Measurements from ENCODE around the gene COG5. TPM values are rescaled to one million over a fixed set of nuclear protein-coding genes. Genes with fewer than 3 reads are reported as not detected.
A peak's percentile ranks its signal among the peaks of the same experiment; 100 is the strongest.

Gene COG5
- total RNA-seq, 1 experiment from 2014 or later: 43.9 TPM

DNA sequence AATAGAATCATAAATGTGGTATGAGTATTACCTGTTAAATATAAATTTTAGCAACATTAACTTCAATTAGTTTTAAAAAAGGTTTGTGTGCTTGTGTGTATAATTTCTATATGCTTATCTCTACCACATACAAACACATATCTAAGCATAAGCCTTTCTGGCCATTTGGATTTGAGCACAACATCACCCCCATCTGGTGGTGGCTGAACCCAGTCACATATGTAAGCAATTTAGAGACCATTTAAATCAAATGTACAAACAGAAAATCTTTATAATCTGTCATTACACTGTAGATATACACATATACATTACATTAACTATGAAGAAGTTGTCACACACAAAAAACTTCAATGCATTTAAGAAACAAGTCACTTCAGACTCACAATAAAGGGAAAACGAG is 62.1 kb downstream of the COG5 start:
- POLR2A ChIA-PET: no interaction called here
- Histone ChIP-seq H3K27me3 (replicated peaks; ENCODE audit: control insufficient read depth, insufficient read depth, low read length) (no peaks in the 10 kb centered on the region), H3K4me3 (ENCODE audit: low read depth, low read length) (no peak overlapping the region), H3K4me1 (peaks cover 10% of the 10 kb centered on the region), H3K36me3 (ENCODE audit: control insufficient read depth, insufficient read depth, low read length) (no peaks in the 10 kb centered on the region), H3K9me3 (no peaks in the 10 kb centered on the region)
- BruUV-seq (replicated peaks): no TSS peak
- TF ChIP-seq, protein P1, sequence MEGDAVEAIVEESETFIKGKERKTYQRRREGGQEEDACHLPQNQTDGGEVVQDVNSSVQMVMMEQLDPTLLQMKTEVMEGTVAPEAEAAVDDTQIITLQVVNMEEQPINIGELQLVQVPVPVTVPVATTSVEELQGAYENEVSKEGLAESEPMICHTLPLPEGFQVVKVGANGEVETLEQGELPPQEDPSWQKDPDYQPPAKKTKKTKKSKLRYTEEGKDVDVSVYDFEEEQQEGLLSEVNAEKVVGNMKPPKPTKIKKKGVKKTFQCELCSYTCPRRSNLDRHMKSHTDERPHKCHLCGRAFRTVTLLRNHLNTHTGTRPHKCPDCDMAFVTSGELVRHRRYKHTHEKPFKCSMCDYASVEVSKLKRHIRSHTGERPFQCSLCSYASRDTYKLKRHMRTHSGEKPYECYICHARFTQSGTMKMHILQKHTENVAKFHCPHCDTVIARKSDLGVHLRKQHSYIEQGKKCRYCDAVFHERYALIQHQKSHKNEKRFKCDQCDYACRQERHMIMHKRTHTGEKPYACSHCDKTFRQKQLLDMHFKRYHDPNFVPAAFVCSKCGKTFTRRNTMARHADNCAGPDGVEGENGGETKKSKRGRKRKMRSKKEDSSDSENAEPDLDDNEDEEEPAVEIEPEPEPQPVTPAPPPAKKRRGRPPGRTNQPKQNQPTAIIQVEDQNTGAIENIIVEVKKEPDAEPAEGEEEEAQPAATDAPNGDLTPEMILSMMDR (IDR thresholded peaks at IDR 0.05; ENCODE audit: insufficient read depth in 1 of 2, low read depth in 1 of 2, low read length in 1 of 2, severe bottlenecking in 1 of 2, unreplicated experiment in 1 of 2): peak; percentile 12 to 49
- H3K27ac Mint-ChIP-seq (ENCODE audit: unreplicated experiment): no peak overlapping the region
- no peaks in the 10 kb centered on the region for H3K9me3 Mint-ChIP-seq (ENCODE audit: unreplicated experiment)
- DNase-seq: peak in 1 of 2 experiments; percentile 38
- H3K27me3 Mint-ChIP-seq (ENCODE audit: insufficient read depth, unreplicated experiment): no peaks in the 10 kb centered on the region
- H3K4me1 Mint-ChIP-seq (ENCODE audit: low read depth, unreplicated experiment): no peaks in the 10 kb centered on the region
- peaks cover 17% of the 10 kb centered on the region for H3K36me3 Mint-ChIP-seq (ENCODE audit: insufficient read depth, unreplicated experiment)
- intact Hi-C loops (cut with micrococcal nuclease; ENCODE audit: unreplicated experiment): loop anchor here (1.0 to 2.0 kb wide), 2 partner anchors 38 to 299 kb away; no protein-coding TSS in a partner anchor
- CTCF ChIA-PET: interaction anchor here (1.5 kb wide), 1 partner anchor 38 kb away, joined by 7 read pairs; no protein-coding TSS in a partner anchor
- H3K4me3 Mint-ChIP-seq (ENCODE audit: unreplicated experiment): no peak overlapping the region

DNA sequence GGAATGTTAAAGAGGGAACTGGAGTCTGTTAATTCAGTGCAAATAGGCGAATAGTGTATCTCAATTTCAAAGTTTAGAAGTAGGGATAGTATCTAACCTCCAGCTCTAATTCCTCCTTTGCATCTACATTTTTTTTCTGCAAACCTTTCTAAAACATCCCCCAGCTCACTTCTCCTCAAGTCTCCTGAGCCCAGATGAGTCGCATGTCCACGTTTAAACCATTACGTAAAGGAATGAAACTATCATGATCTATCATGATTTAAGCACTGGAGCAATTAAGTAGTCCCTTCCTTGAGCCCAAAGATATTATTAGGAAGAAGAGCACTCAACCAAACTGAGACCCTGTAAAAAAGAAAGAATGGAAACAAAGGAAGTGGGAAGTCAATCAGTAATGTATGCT is 64.0 kb downstream of the COG5 start:
- Mint-ChIP-seq H3K4me3 (ENCODE audit: unreplicated experiment) (no peak overlapping the region), H3K9me3 (ENCODE audit: unreplicated experiment) (no peaks in the 10 kb centered on the region), H3K36me3 (ENCODE audit: insufficient read depth, unreplicated experiment) (peaks cover 10% of the 10 kb centered on the region), H3K27ac (ENCODE audit: unreplicated experiment) (no peak overlapping the region), H3K27me3 (ENCODE audit: insufficient read depth, unreplicated experiment) (no peaks in the 10 kb centered on the region), H3K4me1 (ENCODE audit: low read depth, unreplicated experiment) (peaks cover 3% of the 10 kb centered on the region)
- Histone ChIP-seq H3K4me3 (ENCODE audit: low read depth, low read length) (no peak overlapping the region), H3K9me3 (no peaks in the 10 kb centered on the region), H3K27me3 (replicated peaks; ENCODE audit: control insufficient read depth, insufficient read depth, low read length) (no peaks in the 10 kb centered on the region), H3K36me3 (ENCODE audit: control insufficient read depth, insufficient read depth, low read length) (no peaks in the 10 kb centered on the region), H3K4me1 (no peaks in the 10 kb centered on the region; the same call in 1 of the 2 replicates)
- no TSS peak for BruUV-seq (replicated peaks)
- DNase-seq: no peak
- TF ChIP-seq, protein P1 (IDR thresholded peaks at IDR 0.05; ENCODE audit: insufficient read depth in 1 of 2, low read depth in 1 of 2, low read length in 1 of 2, severe bottlenecking in 1 of 2, unreplicated experiment in 1 of 2): no peak
- ChIA-PET POLR2A (no interaction called here), CTCF (no interaction called here)
- intact Hi-C loops (cut with micrococcal nuclease; ENCODE audit: unreplicated experiment): loop anchor here (2.0 kb wide), 1 partner anchor 297 kb away; no protein-coding TSS in a partner anchor

DNA sequence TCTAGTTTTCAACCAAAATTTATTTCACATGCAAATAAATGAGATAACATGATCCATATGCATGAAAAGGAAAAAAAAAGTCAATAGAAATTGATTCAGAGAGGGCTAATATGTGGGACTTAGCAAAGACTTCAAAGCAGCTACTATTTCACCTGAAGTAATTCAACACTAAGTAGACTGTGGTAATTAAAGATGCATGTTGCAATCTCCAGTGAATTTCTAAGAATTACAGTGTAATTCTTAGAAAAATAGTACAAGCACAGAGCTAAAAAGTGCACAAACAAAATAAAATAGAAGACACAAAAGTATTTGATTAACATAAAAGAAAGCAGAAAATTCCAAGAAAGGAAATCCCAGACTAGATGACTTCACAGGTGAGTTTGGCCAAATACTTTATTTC is 68.2 kb downstream of the COG5 start:
- Histone ChIP-seq H3K4me1 (no peaks in the 10 kb centered on the region; the same call in 1 of the 2 replicates), H3K36me3 (ENCODE audit: control insufficient read depth, insufficient read depth, low read length) (no peaks in the 10 kb centered on the region), H3K27me3 (replicated peaks; ENCODE audit: control insufficient read depth, insufficient read depth, low read length) (no peaks in the 10 kb centered on the region), H3K9me3 (no peaks in the 10 kb centered on the region), H3K4me3 (ENCODE audit: low read depth, low read length) (no peak overlapping the region)
- intact Hi-C loops (cut with micrococcal nuclease; ENCODE audit: unreplicated experiment): no loop called here
- H3K27ac Mint-ChIP-seq (ENCODE audit: unreplicated experiment): no peak overlapping the region
- ChIA-PET CTCF (no interaction called here), POLR2A (no interaction called here)
- no peak overlapping the region for H3K4me3 Mint-ChIP-seq (ENCODE audit: unreplicated experiment)
- peaks cover 9% of the 10 kb centered on the region for H3K4me1 Mint-ChIP-seq (ENCODE audit: low read depth, unreplicated experiment)
- no TSS peak for BruUV-seq (replicated peaks)
- no peaks in the 10 kb centered on the region for H3K27me3 Mint-ChIP-seq (ENCODE audit: insufficient read depth, unreplicated experiment)
- no peak for DNase-seq
- no peaks in the 10 kb centered on the region for H3K36me3 Mint-ChIP-seq (ENCODE audit: insufficient read depth, unreplicated experiment)
- TF ChIP-seq, protein P1 (IDR thresholded peaks at IDR 0.05; ENCODE audit: insufficient read depth in 1 of 2, low read depth in 1 of 2, low read length in 1 of 2, severe bottlenecking in 1 of 2, unreplicated experiment in 1 of 2): no peak
- H3K9me3 Mint-ChIP-seq (ENCODE audit: unreplicated experiment): no peaks in the 10 kb centered on the region

Measured in Caco-2 (cell line).